HG03175 (cell line): ENCODE measurements around the gene OR52I2.

Experiments
- ATAC-seq: cut with Tn5 transposase; IDR thresholded peaks from one replicate; pipeline ENCODE4 v1.9.1; 2021; ENCODE audit warnings: mild to moderate bottlenecking, moderate library complexity; ENCODE audit not compliant: unreplicated experiment

The OR52I2 gene

GRCh38 chr11:4607781-4608666, 26.5 kb downstream of the OR52I2 start, which contains the start of gene TRIM68:
TRIM68 (minus strand) TSS chr11:4608231; CDS start chr11:4605504, 2,727 bp downstream.
- ATAC-seq: peak; percentile 100

- ATAC-seq: no peak
These were observed 28.9 kb downstream of the OR52I2 start for GRCh38 chr11:4610258-4610935.

GRCh38 chr11:4611986-4612385, 30.4 kb downstream of the OR52I2 start:
- no peak for ATAC-seq

- ATAC-seq: no peak
These were observed 34.4 kb downstream of the OR52I2 start for GRCh38 chr11:4615856-4616444.

GRCh38 chr11:4619514-4619913, 38.0 kb downstream of the OR52I2 start:
- no peak for ATAC-seq

- no peak for ATAC-seq
These were observed 44.9 kb downstream of the OR52I2 start for GRCh38 chr11:4626207-4627099.

GRCh38 chr11:4636136-4636535, 54.6 kb downstream of the OR52I2 start:
- ATAC-seq: no peak

GRCh38 chr11:4636962-4637661, 55.6 kb downstream of the OR52I2 start, which contains the start of gene OR51D1:
OR51D1 (plus strand) TSS chr11:4637477; CDS start chr11:4639791, 2,314 bp downstream.
- peak; percentile 97 for ATAC-seq

GRCh38 chr11:4637662-4638047, 56.1 kb downstream of the OR52I2 start:
- no peak for ATAC-seq

GRCh38 chr11:4639931-4640330, 58.4 kb downstream of the OR52I2 start:
- no peak for ATAC-seq

GRCh38 chr11:4641501-4641900, 60.0 kb downstream of the OR52I2 start:
- no peak for ATAC-seq

- ATAC-seq: no peak
These were observed 60.5 kb downstream of the OR52I2 start for GRCh38 chr11:4642043-4642442.
